ENCODE measurements around the gene RPS18.
"Not testable (repeated sequence)": the region's sequence is repeated elsewhere in the genome, so short reads cannot be mapped to it uniquely, and the experiment has no call there.

RPS18 gene
- total RNA-seq, result 2,044 to 2,197 reads per million in 2 experiments

GRCh38 chr6:33271468-33272274 lies at the start of gene RPS18, which contains the start of gene VPS52:
RPS18 (plus strand) TSS chr6:33272075; CDS start chr6:33272120, 45 bp downstream.
VPS52 (minus strand) TSS chr6:33271876; CDS start chr6:33271675, 201 bp downstream.
- peak; percentile 89 for DNase-seq (ENCODE audit: low read depth)

GRCh38 chr6:33226503-33227120 lies 45.3 kb upstream of the RPS18 start:
- DNase-seq (ENCODE audit: low read depth), result not testable (repeated sequence)

- no peak for DNase-seq (ENCODE audit: low read depth)
Observed at GRCh38 chr6:33235221-33235634, 36.6 kb upstream of the RPS18 start.

GRCh38 chr6:33236328-33236727 lies 35.5 kb upstream of the RPS18 start:
- DNase-seq (ENCODE audit: low read depth), result no peak

GRCh38 chr6:33236852-33237251 lies 35.0 kb upstream of the RPS18 start:
- DNase-seq (ENCODE audit: low read depth), result no peak

GRCh38 chr6:33237741-33238140 lies 34.1 kb upstream of the RPS18 start:
- DNase-seq (ENCODE audit: low read depth), result no peak

GRCh38 chr6:33241968-33242367 lies 29.9 kb upstream of the RPS18 start:
- no peak for DNase-seq (ENCODE audit: low read depth)

GRCh38 chr6:33243476-33243875 lies 28.4 kb upstream of the RPS18 start:
- DNase-seq (ENCODE audit: low read depth), result no peak

- peak; percentile 83 for DNase-seq (ENCODE audit: low read depth)
Observed at GRCh38 chr6:33247977-33248642, 23.8 kb upstream of the RPS18 start.

GRCh38 chr6:33248643-33248931 lies 23.3 kb upstream of the RPS18 start:
- DNase-seq (ENCODE audit: low read depth), result no peak

- peak; percentile 92 for DNase-seq (ENCODE audit: low read depth)
Observed at GRCh38 chr6:33248932-33249731, 22.7 kb upstream of the RPS18 start.

GRCh38 chr6:33249732-33250630 lies 21.9 kb upstream of the RPS18 start:
- DNase-seq (ENCODE audit: low read depth), result no peak

GRCh38 chr6:33250731-33251130 lies 21.1 kb upstream of the RPS18 start:
- no peak for DNase-seq (ENCODE audit: low read depth)

- no peak for DNase-seq (ENCODE audit: low read depth)
Observed at GRCh38 chr6:33251395-33252012, 20.4 kb upstream of the RPS18 start.

GRCh38 chr6:33252759-33253158 lies 19.1 kb upstream of the RPS18 start:
- DNase-seq (ENCODE audit: low read depth), result no peak

GRCh38 chr6:33254591-33254990 lies 17.3 kb upstream of the RPS18 start:
- no peak for DNase-seq (ENCODE audit: low read depth)

- DNase-seq (ENCODE audit: low read depth), result no peak
Observed at GRCh38 chr6:33259032-33259431, 12.8 kb upstream of the RPS18 start.

GRCh38 chr6:33262490-33262889 lies 9.4 kb upstream of the RPS18 start:
- not testable (repeated sequence) for DNase-seq (ENCODE audit: low read depth)

GRCh38 chr6:33264015-33264414 lies 7.9 kb upstream of the RPS18 start:
- DNase-seq (ENCODE audit: low read depth), result no peak

- DNase-seq (ENCODE audit: low read depth), result no peak
Observed at GRCh38 chr6:33271117-33271467, 783 bp upstream of the RPS18 start.
